GM21737 (cell line): ENCODE results near the gene BGN.

Source experiments
- ATAC-seq: cut with Tn5 transposase; IDR thresholded peaks from one replicate; pipeline ENCODE4 v1.9.1; 2021; ENCODE audit warnings: mild to moderate bottlenecking, moderate library complexity; ENCODE audit not compliant: unreplicated experiment

The BGN gene

GRCh38 chrX:153524234-153524633 is 29.5 kb downstream of the BGN start:
- no peak for ATAC-seq

GRCh38 chrX:153525451-153525850 is 30.7 kb downstream of the BGN start:
- no peak for ATAC-seq

- no peak for ATAC-seq
These were observed 31.3 kb downstream of the BGN start for GRCh38 chrX:153526042-153526441.

- ATAC-seq: no peak
These were observed 32.0 kb downstream of the BGN start for GRCh38 chrX:153526801-153527200.

GRCh38 chrX:153527208-153527607 is 32.4 kb downstream of the BGN start:
- no peak for ATAC-seq

- ATAC-seq: no peak
These were observed 35.8 kb downstream of the BGN start for GRCh38 chrX:153530411-153531129.

- no peak for ATAC-seq
These were observed 38.3 kb downstream of the BGN start for GRCh38 chrX:153533091-153533490.

GRCh38 chrX:153537080-153537479 is 42.3 kb downstream of the BGN start:
- no peak for ATAC-seq

- no peak for ATAC-seq
These were observed 42.9 kb downstream of the BGN start for GRCh38 chrX:153537526-153538295.

GRCh38 chrX:153538424-153538823 is 43.6 kb downstream of the BGN start:
- no peak for ATAC-seq

GRCh38 chrX:153539171-153539978 is 44.6 kb downstream of the BGN start:
- ATAC-seq: no peak

GRCh38 chrX:153539979-153540358 is 45.2 kb downstream of the BGN start:
- ATAC-seq: no peak

GRCh38 chrX:153544727-153545126 is 49.9 kb downstream of the BGN start:
- ATAC-seq: no peak

- ATAC-seq: no peak
These were observed 51.6 kb downstream of the BGN start for GRCh38 chrX:153546386-153546785.

- ATAC-seq: no peak
These were observed 52.4 kb downstream of the BGN start for GRCh38 chrX:153547195-153547594.

- no peak for ATAC-seq
These were observed 54.5 kb downstream of the BGN start for GRCh38 chrX:153549231-153549630.

- no peak for ATAC-seq
These were observed 55.0 kb downstream of the BGN start for GRCh38 chrX:153549807-153550206.

- no peak for ATAC-seq
These were observed 56.4 kb downstream of the BGN start for GRCh38 chrX:153551135-153551534.

GRCh38 chrX:153554519-153555167 is 59.9 kb downstream of the BGN start:
- no peak for ATAC-seq

GRCh38 chrX:153556767-153557166 is 62.0 kb downstream of the BGN start:
- no peak for ATAC-seq
